ENCODE data around the gene SLAMF6. TPM values are rescaled to one million over a fixed set of nuclear protein-coding genes. Genes with fewer than 3 reads are reported as not detected.

The SLAMF6 gene
- total and polyA plus RNA-seq, 10 of the 15 experiments (the other 5 are each of a cell fraction or from before 2014, with no cell fraction given), result 20.5 to 89.6 (median 36.5) TPM

DNA sequence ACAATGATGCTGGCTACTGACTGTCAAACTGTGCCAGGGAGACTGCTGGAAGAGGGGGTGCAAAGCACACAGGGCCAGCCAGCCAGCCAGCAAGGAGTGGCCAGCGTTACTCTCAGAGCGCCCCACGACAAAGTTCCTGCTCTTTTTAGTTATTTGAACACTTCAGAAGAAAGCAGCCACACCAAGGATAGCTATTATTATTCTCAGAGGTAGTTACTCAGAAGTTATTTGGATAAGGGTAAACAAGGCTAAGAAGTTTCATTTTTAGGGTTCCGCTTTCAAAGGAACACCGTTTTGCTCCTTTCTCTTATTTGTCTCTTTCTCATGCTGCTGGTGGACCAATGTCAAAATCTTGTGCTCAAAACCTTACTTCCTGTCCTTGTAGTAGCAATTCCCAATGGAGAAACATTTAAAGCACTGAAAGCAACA, 62.8 kb downstream of the SLAMF6 start (continued):
- TF ChIP-seq, protein P1, sequence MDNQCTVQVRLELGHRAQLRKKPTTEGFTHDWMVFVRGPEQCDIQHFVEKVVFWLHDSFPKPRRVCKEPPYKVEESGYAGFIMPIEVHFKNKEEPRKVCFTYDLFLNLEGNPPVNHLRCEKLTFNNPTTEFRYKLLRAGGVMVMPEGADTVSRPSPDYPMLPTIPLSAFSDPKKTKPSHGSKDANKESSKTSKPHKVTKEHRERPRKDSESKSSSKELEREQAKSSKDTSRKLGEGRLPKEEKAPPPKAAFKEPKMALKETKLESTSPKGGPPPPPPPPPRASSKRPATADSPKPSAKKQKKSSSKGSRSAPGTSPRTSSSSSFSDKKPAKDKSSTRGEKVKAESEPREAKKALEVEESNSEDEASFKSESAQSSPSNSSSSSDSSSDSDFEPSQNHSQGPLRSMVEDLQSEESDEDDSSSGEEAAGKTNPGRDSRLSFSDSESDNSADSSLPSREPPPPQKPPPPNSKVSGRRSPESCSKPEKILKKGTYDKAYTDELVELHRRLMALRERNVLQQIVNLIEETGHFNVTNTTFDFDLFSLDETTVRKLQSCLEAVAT (IDR thresholded peaks at IDR 0.05), result peak; percentile 43; the same call in 1 of the 2 replicates
- TF ChIP-seq RB1 (IDR thresholded peaks at IDR 0.05; ENCODE audit: borderline replicate concordance) (no peak), MYB (IDR thresholded peaks at IDR 0.05; ENCODE audit: borderline replicate concordance, low read depth, low read length) (no peak), CREB1 (IDR thresholded peaks at IDR 0.05; ENCODE audit: low read depth) (no peak), CBFB (IDR thresholded peaks at IDR 0.05; ENCODE audit: low read depth) (no peak), TARDBP (IDR thresholded peaks at IDR 0.05; ENCODE audit: borderline replicate concordance) (no peak), SREBF1 (IDR thresholded peaks at IDR 0.05; ENCODE audit: low read length) (no peak), GABPA (IDR thresholded peaks at IDR 0.05; ENCODE audit: low read depth) (0 out of 2 replicates have a peak, but pooled peaks have one; percentile 0), STAT1 (conservative IDR thresholded peaks at IDR 0.05) (no peak), ZNF217 (IDR thresholded peaks at IDR 0.05) (no peak), CEBPB (IDR thresholded peaks at IDR 0.05; ENCODE audit: borderline replicate concordance in 1 of 2, low read depth in 2 of 2, low read length in 2 of 2) (no peak), EED (IDR thresholded peaks at IDR 0.05; ENCODE audit: low read depth) (no peak), JUNB (IDR thresholded peaks at IDR 0.05) (no peak)
- TF ChIP-seq, protein P2, sequence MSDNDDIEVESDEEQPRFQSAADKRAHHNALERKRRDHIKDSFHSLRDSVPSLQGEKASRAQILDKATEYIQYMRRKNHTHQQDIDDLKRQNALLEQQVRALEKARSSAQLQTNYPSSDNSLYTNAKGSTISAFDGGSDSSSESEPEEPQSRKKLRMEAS (IDR thresholded peaks at IDR 0.05; ENCODE audit: low read depth, low read length), result no peak
- TF ChIP-seq, protein P3, sequence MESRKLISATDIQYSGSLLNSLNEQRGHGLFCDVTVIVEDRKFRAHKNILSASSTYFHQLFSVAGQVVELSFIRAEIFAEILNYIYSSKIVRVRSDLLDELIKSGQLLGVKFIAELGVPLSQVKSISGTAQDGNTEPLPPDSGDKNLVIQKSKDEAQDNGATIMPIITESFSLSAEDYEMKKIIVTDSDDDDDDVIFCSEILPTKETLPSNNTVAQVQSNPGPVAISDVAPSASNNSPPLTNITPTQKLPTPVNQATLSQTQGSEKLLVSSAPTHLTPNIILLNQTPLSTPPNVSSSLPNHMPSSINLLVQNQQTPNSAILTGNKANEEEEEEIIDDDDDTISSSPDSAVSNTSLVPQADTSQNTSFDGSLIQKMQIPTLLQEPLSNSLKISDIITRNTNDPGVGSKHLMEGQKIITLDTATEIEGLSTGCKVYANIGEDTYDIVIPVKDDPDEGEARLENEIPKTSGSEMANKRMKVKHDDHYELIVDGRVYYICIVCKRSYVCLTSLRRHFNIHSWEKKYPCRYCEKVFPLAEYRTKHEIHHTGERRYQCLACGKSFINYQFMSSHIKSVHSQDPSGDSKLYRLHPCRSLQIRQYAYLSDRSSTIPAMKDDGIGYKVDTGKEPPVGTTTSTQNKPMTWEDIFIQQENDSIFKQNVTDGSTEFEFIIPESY (IDR thresholded peaks at IDR 0.05), result no peak
- TF ChIP-seq, protein P4, sequence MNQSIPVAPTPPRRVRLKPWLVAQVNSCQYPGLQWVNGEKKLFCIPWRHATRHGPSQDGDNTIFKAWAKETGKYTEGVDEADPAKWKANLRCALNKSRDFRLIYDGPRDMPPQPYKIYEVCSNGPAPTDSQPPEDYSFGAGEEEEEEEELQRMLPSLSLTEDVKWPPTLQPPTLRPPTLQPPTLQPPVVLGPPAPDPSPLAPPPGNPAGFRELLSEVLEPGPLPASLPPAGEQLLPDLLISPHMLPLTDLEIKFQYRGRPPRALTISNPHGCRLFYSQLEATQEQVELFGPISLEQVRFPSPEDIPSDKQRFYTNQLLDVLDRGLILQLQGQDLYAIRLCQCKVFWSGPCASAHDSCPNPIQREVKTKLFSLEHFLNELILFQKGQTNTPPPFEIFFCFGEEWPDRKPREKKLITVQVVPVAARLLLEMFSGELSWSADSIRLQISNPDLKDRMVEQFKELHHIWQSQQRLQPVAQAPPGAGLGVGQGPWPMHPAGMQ (IDR thresholded peaks at IDR 0.05; ENCODE audit: borderline replicate concordance), result no peak
- TF ChIP-seq, protein P5, sequence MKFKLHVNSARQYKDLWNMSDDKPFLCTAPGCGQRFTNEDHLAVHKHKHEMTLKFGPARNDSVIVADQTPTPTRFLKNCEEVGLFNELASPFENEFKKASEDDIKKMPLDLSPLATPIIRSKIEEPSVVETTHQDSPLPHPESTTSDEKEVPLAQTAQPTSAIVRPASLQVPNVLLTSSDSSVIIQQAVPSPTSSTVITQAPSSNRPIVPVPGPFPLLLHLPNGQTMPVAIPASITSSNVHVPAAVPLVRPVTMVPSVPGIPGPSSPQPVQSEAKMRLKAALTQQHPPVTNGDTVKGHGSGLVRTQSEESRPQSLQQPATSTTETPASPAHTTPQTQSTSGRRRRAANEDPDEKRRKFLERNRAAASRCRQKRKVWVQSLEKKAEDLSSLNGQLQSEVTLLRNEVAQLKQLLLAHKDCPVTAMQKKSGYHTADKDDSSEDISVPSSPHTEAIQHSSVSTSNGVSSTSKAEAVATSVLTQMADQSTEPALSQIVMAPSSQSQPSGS (IDR thresholded peaks at IDR 0.05; ENCODE audit: low read length), result no peak
- TF ChIP-seq, protein P6, sequence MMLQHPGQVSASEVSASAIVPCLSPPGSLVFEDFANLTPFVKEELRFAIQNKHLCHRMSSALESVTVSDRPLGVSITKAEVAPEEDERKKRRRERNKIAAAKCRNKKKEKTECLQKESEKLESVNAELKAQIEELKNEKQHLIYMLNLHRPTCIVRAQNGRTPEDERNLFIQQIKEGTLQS (IDR thresholded peaks at IDR 0.05; ENCODE audit: borderline replicate concordance, extremely low read depth, low read depth, low read length), result no peak
- TF ChIP-seq, protein P7, sequence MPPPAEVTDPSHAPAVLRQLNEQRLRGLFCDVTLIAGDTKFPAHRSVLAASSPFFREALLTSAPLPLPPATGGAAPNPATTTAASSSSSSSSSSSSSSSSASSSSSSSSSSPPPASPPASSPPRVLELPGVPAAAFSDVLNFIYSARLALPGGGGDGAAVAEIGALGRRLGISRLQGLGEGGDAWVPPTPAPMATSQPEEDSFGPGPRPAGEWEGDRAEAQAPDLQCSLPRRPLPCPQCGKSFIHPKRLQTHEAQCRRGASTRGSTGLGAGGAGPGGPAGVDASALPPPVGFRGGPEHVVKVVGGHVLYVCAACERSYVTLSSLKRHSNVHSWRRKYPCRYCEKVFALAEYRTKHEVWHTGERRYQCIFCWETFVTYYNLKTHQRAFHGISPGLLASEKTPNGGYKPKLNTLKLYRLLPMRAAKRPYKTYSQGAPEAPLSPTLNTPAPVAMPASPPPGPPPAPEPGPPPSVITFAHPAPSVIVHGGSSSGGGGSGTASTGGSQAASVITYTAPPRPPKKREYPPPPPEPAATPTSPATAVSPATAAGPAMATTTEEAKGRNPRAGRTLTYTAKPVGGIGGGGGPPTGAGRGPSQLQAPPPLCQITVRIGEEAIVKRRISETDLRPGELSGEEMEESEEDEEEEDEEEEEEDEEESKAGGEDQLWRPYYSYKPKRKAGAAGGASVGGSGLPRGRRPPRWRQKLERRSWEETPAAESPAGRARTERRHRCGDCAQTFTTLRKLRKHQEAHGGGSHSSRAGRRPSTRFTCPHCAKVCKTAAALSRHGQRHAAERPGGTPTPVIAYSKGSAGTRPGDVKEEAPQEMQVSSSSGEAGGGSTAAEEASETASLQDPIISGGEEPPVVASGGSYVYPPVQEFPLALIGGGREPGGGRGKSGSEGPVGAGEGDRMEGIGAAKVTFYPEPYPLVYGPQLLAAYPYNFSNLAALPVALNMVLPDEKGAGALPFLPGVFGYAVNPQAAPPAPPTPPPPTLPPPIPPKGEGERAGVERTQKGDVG (CRISPR knock-in tag; IDR thresholded peaks at IDR 0.05), result no peak
